Dermis blood vessel endothelial cell (primary cell): Measurements from ENCODE around the gene TGFB1I1. TPM values are rescaled to one million over a fixed set of nuclear protein-coding genes. Genes with fewer than 3 reads are reported as not detected.
"Not testable (repeated sequence)": the region's sequence is repeated elsewhere in the genome, so short reads cannot be mapped to it uniquely, and the experiment has no call there.

Experiments used
- DNase-seq: peaks from one replicate; pipeline ENCODE4 v3.0.0; 2010
- total RNA-seq: library from RNA; depleted of rRNA; stranded (reverse); fragments of >200 nt; gene quantifications from 2 replicates; pipeline ENCODE4 v1.2.3, GENCODE V29; 2014

Gene TGFB1I1
- total RNA-seq, 1 donor from 2014 or later = 37.4 TPM

DNA sequence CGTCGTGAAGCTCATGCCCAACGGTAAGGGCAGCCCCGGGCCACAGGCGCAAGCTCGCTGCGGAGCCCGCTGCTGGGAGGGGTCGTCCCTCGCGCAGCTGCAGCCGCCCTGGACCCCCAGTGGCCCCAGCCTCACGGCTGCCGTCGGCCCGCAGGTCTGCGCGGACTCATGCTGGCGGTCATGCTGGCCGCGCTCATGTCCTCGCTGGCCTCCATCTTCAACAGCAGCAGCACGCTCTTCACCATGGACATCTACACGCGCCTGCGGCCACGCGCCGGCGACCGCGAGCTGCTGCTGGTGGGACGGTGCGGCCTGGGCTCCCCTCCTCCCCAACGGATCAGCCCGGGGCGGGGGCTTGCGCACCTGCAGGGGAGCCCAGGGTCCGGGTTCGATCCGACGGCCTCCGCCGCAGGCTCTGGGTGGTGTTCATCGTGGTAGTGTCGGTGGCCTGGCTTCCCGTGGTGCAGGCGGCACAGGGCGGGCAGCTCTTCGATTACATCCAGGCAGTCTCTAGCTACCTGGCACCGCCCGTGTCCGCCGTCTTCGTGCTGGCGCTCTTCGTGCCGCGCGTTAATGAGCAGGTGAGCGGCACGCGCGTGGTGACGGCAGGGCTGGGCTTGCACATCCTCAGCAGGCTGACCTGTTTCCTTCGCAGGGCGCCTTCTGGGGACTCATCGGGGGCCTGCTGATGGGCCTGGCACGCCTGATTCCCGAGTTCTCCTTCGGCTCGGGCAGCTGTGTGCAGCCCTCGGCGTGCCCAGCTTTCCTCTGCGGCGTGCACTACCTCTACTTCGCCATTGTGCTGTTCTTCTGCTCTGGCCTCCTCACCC is 16.7 kb downstream of the TGFB1I1 start:
- peak; percentile 35 for DNase-seq

DNA sequence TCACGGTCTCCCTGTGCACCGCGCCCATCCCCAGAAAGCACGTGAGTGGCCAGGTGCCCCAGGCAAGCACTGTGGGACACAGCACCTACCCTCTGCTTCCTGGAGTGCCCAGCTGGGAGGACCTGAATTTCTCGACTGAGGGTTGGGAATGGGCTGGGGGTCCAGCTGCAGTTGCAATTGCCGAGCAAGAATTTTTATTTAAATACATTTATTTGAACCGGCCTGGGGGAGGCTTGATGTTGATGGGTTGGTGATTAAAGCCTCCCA is 17.3 kb downstream of the TGFB1I1 start:
- DNase-seq = no peak

DNA sequence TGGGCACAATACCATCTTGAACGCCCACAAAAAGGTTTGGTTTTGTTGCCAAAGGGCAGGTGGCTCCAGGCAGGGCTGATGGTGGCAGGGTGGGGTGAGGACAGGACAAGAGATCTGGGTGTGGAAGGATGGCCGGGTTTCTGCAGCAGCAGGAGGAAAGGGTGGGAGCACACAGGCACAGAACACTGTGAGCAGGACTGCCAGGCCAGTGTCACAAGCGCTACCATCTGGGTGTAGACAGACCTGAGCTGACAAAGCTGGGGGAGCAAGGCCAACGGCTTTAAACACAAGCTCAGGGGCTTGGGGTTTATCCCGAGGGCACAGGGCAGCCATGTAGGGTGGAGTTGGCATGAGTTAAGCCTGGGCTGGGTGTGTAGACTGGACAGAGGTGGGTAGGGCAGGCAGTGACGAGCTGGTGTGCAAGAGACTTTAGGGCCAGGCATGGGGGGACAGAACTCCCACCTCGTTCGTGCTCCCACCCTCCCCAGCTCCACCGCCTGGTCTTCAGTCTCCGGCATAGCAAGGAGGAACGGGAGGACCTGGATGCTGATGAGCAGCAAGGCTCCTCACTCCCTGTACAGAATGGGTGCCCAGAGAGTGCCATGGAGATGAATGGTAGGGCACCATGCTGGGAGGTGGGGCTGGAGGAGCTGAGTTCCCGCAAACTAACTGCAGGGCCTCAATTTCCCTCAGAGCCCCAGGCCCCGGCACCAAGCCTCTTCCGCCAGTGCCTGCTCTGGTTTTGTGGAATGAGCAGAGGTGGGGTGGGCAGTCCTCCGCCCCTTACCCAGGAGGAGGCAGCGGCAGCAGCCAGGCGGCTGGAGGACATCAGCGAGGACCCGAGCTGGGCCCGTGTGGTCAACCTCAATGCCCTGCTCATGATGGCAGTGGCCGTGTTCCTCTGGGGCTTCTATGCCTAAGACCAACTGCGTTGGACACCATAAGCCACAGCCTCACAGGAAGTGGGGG is 17.9 kb downstream of the TGFB1I1 start:
- no peak for DNase-seq

DNA sequence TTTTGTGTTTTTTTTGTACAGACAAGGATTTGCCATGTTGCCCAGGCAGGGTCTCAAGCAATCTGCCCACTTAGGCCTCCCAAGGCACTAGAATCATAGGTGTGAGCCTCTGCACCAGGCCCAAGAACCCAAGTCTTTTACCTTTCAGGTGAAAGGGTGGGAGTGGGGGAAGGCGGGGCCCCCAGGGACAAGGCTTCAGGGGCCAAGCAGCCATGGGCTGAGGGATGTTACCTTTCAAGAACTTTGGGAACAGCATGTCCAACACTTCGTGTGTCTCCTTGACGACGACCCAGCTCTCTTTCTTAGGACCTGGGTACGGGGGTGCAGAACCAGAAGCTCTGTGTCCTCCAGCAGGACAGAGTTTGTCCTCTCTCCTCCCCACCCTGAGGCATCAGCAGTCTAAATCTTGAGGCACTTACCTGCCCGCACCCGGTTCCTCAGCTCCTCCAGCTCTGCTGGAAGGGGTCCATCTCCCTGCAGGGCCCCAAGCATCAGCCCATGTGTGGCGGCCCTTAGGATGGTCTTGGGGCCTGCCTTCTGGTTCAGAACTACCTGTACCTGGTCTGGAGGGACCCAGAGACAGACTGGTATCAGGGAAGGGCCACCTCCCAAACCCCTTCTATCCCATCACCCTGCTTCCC is 19.9 kb downstream of the TGFB1I1 start:
- DNase-seq = no peak

DNA sequence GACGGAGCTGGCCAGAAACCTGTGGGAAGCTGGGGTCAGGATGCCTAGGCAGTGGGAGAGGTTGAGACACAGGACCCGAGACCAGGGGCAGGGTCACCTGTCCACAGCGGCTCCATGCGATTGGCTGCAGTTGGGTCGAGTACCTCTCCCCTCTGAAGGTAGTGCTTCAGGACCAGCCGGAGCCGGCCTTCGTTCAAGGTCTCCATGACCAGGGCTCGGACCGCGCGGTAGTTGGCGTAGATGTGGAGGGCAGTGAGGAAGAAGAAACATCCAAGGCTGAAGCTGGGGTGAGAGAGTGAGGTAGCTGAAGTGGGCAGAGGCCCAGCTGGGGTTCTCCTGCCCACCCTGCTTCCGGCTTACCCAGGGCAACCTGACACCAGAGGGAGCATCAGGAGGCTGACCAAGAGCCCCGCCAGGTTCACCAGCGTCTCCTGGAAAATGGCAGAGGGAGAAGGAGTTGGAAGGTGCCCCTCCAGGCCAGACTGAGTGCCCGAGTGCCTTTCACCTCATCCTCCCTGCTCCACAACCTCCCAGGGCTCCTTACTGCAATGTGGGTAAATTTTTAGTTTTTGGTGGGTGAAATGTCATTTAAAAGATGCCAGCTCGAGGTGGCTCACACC is 21.7 kb downstream of the TGFB1I1 start:
- no peak for DNase-seq

DNA sequence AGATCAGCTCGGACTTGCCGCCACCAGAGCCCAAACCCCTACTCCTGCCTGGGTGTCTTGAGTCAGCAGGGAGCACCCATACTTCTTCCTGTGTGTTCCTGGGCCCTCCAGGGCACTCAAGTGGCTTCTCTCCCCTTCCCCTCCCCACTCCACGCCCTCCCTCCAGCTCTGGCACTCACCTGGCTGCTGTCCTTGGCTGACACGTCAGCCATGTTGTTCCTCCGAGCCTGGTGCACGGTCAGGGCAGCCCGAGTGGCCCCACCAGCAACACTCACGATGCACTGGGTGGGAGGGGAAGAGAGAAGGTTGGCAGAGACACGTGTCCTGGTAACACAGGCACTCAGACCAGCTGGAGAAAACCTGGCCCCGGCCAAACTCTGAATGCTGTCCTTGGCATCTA is 24.7 kb downstream of the TGFB1I1 start:
- no peak for DNase-seq

DNA sequence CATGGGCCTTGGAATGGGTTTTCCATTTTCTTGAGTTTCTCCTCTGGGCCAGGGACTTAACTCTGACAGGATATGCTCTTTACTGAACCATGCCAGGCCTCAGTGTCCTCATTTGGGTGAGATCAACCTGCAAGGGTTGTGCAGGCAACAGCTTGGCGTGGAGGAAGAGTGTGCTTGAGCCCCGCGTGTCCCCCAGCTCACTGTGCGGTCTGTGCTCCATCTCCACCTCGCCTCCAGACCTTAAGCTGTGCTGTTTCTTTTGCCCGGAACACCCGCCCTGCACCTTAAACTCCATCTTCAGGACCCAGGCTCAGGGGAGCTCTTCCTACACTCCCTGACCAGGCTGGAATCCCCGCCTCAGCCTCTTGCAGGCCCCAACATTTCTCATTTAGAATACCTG is 26.5 kb downstream of the TGFB1I1 start:
- DNase-seq = no peak

DNA sequence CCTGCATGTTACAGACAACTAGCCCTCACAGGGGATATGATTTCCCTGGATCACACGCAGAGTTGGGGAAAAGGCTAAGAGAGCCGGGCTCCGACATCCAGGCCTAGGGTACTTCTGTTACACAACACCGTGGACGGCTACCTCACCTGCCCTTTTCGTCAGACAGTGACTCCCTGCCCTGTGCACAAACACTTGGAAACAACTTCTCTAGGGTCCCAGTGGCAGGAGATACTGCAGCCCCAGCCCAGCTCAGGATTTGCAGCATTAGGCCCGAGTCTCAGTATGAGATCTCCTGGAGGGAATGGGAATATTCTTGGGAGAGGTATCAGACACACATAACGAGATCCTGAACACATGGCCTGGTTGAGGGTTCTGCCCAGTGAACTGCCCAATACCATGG is 28.0 kb downstream of the TGFB1I1 start:
- DNase-seq = no peak

DNA sequence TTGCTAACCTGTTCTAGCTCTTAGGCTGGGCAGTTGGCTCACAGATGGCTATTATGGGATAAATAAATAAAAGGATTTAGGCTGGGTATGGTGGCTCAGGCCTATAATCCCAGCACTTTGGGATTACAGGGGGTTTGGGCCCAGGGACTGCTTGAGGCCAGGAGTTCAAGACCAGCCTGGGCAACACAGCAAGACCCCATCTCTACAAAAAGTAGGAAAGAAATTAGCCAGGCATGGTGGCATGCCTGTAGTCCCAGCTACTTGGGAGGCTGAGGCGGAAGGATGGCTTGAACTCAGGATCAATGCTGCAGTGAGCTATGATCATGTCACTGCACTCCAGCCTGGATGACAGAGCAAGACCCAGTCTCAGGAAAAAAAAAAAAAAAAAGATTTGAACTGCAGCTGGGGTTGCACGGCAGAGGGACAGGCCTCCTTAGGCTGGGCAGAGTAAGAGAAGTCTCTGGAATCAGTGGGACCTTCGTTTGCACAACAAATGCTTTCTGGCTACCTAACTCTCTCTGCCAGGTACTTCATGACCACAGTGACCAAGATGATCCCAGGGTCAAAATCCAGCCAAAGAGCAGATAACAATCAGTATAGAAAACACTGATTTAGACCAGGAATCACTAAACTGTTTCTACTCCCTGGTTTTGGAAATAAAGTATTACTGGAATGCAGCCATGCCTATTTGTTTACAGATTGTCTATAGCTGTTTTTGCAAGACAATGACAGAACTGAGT is 29.4 kb downstream of the TGFB1I1 start:
- no peak for DNase-seq

DNA sequence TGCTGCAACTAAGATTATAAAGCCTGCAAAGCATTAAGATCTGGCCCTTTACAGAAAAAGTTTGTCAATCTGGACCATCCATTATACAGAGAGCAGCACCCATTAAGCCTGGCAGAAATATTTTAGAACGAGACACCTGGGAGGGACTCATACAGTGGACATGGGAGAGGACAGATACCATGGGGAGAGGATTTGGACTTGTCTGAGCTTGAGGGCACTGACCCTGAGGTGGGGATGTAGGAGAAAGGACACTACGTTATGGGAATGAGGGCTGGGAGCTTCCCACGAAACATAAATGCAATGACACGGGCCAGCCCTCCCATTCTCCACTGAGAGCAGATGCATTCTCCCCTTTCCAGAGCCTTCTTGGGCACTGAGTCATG is 30.0 kb downstream of the TGFB1I1 start:
- no peak for DNase-seq

DNA sequence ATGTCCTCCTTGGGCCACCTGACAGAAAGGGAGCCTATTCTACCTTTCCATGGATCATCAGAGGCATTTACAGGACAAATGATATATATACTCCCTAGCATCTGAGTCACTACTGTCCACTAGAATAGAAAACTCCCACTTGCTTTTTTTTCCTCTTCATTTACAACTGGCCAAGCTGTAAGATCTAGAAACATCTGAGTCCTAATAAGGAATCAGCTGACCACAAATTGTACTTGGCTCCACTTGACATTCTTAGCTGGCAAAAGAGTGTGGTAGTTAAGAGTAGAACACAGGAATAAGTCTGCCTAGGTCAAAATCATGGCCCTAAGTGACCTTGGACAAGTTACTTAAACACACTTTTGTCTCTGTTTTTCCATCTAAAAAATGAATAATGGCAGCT is 31.0 kb downstream of the TGFB1I1 start:
- no peak for DNase-seq

DNA sequence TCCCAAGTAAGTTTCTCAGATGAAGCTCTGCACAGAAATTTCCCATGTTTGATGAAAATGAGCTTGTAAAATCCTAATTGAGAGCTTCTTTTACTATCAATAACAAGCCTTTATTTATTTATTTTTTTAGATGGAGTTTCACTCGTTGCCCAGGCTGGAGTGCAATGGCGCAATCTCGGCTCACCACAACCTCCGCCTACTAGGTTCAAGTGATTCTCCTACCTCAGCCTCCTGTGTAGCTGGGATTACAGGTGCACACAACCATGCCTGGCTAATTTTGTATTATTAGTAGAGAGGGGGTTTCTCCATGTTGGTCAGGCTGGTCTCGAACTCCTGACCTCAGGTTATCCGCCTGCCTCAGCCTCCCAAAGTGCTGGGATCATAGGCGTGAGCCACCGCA is 31.6 kb downstream of the TGFB1I1 start:
- not testable (repeated sequence) for DNase-seq

DNA sequence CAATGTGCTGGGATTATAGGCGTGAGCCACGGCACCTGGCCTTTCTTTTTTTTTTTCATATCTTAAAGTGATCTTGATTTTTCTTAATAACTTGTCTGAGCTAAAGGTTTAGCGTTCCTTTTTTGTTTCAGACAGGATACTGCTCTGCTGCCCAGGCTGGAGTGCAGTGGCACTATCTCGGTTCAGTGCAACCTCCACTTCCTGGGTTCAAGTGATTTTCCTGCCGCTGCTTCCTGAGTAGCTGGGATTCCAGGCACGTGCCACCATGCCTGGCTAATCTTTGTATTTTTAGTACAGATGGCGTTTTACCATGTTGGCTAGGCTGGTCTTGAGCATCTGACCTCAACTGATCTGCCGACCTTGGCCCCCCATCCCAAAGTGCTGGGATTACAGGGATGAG is 32.2 kb downstream of the TGFB1I1 start:
- DNase-seq = peak; percentile 66

DNA sequence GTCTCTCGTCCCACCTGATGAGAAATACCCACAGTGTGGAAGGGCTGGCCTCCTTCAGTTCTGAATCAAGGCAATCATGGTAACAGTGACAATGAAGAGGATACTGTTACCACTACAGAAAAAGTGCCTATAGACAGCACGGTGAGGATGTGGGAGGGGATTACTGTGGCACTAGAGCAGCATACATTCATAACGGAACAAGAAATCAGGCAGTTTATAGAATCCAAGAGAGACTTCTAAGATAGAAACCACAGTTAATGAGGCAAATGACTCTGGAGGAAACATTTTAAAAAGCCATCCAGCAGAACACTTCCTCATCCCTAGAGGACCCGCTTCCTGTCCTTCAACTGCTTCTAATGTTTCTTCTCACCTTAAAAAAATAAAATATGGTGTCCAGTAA is 33.5 kb downstream of the TGFB1I1 start:
- no peak for DNase-seq

DNA sequence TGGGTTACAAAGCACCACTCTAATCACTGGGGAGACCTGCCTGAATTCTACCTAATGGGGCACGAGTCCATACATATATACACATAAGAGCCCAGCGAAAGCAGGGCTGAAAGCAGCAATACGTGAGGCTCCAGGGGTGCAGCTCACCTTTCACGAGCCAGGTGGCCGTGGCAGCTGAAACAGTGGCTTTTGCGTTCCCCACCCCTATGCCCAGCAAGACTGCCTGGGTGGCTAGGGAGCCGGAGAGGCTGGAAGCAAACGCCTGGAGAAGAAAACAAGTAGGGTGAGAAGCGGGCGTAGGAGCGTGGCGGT is 35.6 kb downstream of the TGFB1I1 start:
- no peak for DNase-seq

DNA sequence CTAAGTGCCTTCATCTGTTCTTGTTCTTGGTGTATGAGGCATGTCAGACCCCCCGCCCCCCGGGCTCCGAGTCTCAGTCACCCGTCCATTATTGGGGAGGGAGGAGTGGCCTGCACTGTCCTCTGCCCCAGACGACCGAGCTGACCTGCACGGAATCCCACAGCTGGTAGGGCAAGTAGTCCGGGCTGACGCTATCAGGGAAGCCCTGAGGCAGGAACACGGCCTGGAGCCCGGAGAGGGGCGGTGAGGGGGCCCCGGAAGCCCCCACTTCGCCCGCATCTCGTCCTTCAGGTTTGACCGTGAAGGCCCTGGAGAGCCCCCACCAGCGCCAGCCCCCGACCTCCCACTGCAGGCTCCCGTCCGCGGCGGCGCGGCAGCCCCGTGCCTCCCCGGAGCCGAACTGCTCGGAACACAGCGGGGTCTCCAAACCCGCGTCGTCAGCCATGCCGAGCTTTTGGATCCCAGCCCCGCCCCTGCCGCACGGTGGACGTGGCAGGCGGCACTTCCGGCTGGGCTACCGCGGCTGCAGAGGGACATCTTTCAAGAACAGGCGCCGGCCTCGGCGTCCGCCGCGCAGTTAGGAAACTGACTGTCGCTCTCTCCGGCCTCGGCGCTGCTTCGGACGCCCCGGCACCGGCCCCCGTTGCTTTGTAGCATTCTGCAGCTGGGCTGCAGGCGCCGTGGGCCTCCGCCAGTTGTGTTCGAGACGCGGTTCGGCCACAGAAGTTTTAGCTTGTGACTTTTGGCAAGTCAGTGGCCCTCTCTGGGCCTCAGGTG is 36.2 kb downstream of the TGFB1I1 start, which contains the start of gene RUSF1:
RUSF1 (minus strand) TSS at position 463 of the 777 bp plus-strand sequence; CDS start at position 445, 18 bp downstream.
- DNase-seq = peak; percentile 92

DNA sequence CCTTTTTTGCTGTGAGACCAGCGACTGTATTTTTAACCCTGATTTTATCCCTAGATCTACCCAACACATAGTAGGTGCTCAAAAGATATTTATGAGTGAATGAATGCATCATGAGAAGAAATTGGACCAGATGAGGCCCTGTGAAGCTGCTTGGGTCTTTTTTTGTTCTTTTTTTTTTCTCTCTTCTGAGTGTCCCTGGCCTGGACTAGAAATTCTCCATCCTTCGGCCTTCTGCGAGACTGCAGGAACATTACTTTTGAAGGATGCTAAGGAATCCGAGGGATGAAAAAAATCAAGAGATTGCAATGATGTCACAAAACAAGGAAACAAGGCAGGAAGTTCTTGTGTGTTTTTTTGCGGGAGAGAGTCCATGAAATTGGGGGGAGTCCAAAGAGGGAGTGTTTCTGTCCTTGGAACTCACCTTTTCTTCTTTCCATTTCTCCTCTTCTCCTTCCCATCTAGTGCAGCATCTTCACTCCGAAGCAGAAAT is 36.8 kb downstream of the TGFB1I1 start:
- peak; percentile 47 for DNase-seq

DNA sequence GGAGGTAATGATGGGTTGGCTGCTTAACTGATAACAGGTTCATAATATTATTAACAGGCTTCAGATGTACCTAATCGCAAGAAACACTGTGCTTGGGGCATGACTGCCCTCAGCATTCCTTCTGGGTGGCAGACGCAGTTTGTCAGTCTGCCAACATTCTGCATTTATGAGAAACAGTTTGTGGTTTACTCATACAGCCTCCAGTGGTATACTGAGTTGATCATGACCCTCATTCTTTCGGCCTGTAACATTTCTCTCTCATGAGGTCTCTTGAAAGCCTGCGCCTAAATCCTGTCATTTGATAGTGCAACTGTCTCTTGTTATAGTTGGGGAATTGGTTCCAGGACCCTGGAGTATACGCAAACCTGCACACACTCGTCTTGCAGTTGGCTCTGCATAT is 41.2 kb downstream of the TGFB1I1 start:
- no peak for DNase-seq

DNA sequence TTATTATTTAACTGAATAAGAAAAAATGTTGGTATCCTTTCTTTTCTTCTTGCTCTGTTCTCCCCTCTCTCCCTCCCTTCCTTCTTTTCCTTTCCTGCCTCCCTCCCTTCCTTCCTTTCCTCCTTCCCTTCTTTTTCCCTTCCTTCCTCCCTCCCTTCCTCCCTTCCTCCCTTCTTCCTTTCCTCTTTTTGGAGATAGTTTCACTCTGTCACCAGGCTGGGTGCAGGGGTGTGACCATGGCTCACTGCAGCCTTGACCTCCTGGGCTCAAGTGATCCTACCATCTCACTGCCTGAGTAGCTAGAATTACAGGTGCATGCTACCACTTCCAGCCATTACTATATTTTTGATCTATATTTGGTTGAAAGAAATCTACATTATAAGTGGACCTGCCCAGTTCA is 41.9 kb downstream of the TGFB1I1 start:
- DNase-seq = no peak

DNA sequence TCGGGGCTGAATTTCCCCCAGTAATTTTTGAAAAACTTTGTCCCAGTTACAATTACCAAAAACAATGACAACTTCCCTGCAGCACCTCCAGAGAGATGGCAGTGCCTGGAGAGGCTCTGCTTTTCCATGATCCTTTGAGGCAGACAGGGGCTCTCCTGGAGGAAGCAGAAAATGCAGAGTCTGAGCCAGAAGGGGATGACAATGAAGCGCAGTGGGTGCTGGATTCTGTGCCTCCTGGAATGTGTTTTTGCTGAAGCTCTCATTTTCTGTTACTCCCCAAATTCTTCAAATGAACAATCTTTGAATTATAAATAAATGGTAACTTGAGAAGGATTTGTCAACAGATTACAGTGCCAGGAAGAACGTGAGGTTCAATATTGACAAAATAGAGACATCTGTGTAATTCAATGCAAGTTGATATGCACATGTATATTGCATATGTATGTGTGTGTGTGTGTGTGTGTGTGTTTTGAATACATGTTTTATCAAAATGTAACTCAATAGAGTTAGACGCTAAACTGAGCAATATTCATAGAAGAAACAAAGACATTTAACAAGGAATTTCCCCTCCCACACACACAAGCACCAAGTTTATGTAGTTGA is 45.9 kb downstream of the TGFB1I1 start:
- DNase-seq = no peak
